Colon (tissue), 2 donors: ENCODE results near the gene WAC.

Experiments used
- FAIRE-seq: peaks from 2 replicates; lab custom pipeline; 2012; peaks lifted over from hg19 to GRCh38; lab: Jason Lieb, UNC
- donor health status: control.
- donor health status: control.

WAC gene

DNA sequence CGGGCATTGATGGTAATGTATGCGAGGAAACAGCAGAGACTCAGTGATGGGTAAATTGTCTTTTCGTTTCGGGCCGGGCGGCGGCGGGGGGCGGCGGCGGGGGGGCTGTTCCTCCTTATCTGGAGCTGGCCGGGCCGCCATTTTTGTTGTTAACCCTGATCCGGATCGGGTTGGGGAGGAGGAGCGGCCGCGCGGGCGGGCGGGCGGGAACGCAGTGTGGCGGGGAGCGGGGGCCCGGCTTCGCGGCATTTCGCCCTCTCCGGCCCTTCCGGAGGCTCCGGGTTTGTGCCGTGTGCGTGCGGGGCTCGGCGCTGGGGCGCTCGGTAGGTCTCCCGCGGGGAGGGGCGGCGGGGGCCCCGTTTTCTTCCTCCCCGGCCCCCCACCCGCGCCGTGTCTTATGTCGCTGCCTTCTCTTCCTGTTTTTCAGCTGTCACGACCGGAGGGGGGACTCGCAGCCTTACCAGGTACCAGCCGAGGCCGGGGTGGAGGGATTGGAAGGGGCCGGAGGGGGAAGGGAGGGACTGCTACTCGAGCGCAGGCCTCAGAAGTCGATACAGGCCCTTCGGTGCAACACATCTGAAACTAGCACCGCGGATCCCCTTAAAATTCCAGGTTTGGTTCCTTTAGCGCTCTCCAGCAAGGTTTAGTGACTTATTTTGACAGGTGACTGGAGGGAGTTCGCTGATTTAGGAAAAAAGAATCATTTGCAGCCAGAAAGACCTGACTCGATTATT is 820 bp downstream of the WAC start:
- no peak for FAIRE-seq

GRCh38 chr10:28535846-28536245 is 2.9 kb downstream of the WAC start:
- no peak for FAIRE-seq

DNA sequence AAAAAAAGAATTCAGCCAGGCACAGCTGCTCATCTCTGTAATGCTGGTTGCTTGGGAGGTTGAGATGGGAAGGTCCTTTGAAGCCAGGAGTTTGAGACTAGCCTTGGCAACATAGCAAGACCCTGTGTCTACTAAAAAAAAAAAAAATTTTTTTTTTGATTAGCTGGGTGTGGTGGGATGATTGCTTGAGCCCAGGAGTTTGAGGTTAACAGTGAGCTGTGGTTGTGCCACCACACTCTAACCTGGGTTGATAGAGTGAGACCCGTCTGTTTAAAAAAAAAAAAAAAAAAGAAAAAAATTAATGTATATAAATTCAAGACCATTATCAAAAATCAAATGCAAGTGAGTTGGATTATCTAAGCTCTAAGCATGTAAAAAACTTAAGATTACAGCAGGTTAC is 5.7 kb downstream of the WAC start:
- no peak for FAIRE-seq

GRCh38 chr10:28540145-28540544 is 7.2 kb downstream of the WAC start:
- no peak for FAIRE-seq

- FAIRE-seq: no peak
These were observed 8.9 kb downstream of the WAC start for GRCh38 chr10:28541717-28542365.

DNA sequence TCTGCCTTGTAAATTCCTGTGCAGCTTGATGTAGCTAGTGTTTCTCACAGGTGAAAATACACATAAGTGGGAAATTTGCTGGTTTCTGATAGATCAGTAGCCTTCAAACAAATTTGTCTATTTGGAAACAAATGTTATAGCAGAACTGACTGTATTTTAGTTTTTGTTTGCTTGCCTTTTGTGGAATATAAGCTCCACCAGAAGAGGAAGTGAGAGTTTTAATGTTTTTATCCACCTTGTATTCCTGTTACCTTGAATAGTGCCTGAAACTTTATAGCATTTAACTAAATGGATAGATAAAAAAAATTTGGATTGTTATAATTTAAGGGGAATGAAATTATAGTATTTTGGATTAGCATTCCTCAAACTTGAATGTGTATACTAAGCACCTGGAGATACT is 9.8 kb downstream of the WAC start:
- no peak for FAIRE-seq

GRCh38 chr10:28544058-28544457 is 11.1 kb downstream of the WAC start:
- no peak for FAIRE-seq

DNA sequence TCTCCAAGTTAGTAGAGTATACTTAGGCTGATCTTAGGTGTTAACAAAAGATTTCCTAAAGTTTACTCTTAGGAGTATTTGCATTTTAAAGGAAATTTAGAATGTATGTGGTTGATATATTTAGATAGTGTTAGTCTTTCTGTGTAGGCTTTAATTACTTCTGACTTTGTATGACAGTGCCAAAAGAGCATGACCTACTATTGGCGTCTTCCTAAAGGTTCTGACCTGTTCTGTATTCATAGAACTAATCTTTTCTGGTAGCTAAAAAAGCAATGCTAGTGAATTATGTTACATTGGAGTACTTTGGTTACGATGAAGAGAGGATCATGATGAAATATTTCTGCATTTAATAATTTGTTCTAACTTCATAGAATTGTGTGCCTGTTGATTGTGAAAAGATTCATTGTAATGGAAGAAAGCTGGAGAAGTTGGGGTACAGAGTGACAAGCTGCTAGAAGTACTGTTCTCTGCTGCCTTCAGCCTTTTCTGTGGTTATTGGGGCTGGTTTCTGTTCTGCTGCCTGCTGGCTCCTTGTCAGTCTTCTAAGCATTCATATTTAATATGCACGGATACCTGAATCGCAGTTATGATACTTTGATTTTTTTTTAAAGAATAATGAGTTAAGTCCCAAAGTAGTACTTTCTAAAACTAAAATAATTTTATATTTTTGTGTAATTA is 13.2 kb downstream of the WAC start:
- FAIRE-seq: no peak

DNA sequence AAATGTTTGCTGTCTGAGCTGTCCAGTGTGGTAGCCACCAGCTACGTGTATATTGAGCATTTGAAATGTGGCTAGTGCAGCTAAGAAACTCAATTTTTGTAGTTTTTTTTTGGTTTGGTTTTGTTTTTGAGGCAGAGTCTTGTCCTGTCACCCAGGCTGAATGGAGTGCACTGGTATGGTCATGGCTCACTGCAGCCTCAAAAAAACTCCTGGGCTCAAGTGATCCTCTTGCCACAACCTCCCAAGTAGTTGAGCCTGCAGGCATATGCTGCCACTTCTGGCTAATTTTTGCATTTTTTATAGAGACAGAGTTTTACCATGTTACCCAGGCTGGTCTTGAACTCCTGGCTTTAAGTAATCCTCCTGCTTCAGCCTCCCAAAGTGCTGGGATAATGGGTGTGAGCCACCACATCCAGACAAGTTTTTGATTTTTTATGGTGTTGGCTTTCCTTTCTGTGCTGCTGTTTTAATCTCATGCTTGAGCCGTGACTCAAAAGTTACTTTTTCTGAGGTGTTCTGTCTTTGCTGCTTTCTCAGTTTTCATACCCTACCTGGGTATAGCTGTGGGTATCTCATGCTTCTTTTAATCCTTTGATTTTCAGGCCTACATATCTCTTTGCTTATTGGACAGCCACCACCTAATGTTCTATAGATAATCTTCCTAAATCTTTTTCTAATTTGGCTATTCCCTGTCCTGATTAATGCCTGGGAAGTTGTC is 16.0 kb downstream of the WAC start:
- FAIRE-seq: no peak

GRCh38 chr10:28551086-28551485 is 18.2 kb downstream of the WAC start:
- no peak for FAIRE-seq

- FAIRE-seq: no peak
These were observed 19.9 kb downstream of the WAC start for GRCh38 chr10:28552775-28553174.

- FAIRE-seq: no peak
These were observed 21.1 kb downstream of the WAC start for GRCh38 chr10:28554009-28554408.

DNA sequence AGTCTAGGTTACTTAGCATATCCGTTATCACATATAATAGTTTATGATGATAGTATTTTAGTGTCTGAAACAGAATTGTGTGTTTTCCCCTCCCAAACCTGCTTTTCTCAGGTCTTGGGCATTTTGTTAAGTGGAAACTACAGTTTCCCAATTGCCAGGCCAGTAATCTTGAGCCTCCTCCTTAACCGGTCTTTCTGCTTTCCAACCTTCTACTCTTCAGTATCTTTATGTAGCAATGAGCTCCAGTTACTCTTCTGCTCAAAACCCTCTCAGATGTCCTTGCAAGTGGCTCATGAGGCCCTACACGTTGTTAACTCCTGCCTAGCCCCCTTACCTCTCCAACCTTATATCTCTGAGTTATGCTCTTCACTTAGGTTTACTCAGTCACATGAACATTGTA is 22.0 kb downstream of the WAC start:
- no peak for FAIRE-seq

DNA sequence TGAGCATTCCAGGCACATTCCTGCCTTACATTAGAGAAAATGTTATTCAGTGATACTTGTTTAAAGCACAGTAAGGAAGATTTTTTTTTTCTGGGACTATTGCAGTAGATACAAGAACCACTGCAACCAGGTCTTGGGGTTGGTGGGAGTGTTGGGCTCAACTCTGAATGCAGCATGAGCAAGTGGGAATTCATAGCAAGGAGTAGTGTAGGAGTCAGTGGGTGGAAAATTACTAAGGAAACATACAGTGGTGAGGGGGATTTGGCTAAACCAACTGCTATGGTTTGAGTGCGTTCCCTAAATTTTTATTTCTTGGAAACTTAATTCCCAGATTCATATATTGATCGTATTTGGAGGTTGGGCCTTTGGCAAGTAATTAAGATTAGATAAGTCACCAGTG is 22.4 kb downstream of the WAC start:
- FAIRE-seq: no peak

- no peak for FAIRE-seq
These were observed 23.2 kb downstream of the WAC start for GRCh38 chr10:28556142-28556541.

GRCh38 chr10:28558186-28558585 is 25.3 kb downstream of the WAC start:
- no peak for FAIRE-seq

DNA sequence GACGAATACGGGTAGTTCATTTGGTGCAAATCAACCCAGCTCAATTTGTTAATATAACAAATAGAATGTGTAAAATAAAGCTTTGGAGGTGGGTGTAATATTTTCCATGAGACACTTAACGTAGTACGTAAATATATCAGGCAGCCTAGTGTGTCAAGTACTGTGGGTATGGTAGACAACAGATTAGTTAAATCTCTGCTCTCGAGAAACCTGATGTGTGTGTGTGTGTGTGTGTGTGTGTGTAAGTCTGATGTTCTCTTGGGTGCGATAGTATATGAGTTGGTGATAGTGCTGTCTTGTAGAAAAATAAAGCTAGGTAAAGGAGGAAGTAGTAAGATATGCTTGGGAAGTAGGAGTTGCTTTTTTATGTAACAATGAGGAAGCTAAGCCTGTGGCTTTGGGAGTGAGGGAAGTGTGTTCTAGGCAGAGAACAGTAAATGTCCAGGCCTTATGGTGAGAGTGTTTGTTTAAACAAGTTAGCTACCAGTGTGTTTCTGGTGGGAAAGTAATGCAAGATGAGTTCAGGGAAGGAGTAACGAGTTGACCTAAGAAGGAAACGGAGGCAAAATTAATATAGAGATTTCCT is 26.1 kb downstream of the WAC start:
- no peak for FAIRE-seq

GRCh38 chr10:28559618-28560017 is 26.7 kb downstream of the WAC start:
- no peak for FAIRE-seq

DNA sequence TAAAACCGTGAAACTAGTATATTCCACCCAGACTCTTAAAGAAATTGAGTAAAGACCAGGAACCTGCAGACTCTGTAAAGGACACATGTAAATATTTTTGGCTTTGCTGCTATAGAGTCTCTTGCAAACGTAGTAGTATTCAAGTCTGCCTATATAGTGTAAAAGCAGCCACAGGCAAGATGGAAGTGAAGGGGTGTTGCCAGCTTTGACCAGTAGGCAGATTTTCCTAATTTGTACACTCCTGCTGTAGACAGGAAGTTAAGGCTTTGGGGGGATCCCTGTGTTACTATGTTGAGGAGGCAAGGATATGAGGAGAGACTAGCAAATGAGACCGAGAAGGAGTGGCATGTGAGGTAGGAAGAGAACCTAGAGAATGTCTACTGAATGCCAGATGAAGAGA is 27.7 kb downstream of the WAC start:
- FAIRE-seq: no peak

- FAIRE-seq: no peak
These were observed 28.6 kb downstream of the WAC start for GRCh38 chr10:28561531-28561930.

DNA sequence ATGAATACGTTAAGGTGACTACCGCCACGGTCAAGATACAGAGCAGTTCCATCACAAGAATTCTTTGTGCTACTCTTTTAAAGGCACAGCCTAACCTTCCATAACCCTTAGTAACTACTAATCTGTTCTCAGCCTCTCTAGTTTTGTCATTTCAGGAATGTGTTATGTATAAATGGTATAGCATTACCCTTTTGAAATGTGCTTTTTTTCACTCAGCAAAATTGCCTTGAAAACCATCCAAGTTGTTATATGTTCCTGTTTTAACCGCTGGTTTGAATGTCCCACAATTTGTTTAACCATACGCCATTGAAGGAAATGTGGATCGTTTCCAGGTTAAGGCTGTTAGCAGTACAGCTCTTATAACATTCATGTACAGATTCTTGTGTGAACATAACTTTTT is 32.0 kb downstream of the WAC start:
- FAIRE-seq: no peak

GRCh38 chr10:28566458-28567015 is 33.6 kb downstream of the WAC start:
- FAIRE-seq: no peak
